ENCODE measurements around the gene SMARCC2. TPM values are rescaled to one million over a fixed set of nuclear protein-coding genes. Genes with fewer than 3 reads are reported as not detected.

SMARCC2 gene
- total RNA-seq, 2 experiments from 2014 or later, result 68.3 to 137 TPM

GRCh38 chr12:56208006-56208405, 18.7 kb upstream of the SMARCC2 start:
- H3K79me2 ChIP-seq (ENCODE audit: insufficient read depth, low read depth, low read length), result no peaks in the 10 kb centered on the region
- H3K4me2 ChIP-seq (ENCODE audit: low read length), result peak overlapping the region; percentile 86
- ChIA-PET CTCF (ENCODE audit: unreplicated experiment) (interaction anchor here (0.6 to 4.4 kb wide), 6 partner anchors 11 to 261 kb away, joined by 3 to 35 read pairs (median 4); partner anchors contain the start of genes RNF41 and SMARCC2), POLR2A (interaction anchor here (0.5 to 6.1 kb wide), 10 partner anchors 8 to 241 kb away, joined by 3 to 85 read pairs (median 4); partner anchors contain the start of genes RNF41 and TIMELESS)
- H3K9me3 ChIP-seq (ENCODE audit: low read length), result no peaks in the 10 kb centered on the region
- no TSS peak for BruUV-seq (replicated peaks)
- no peaks in the 10 kb centered on the region for H3K9me2 ChIP-seq (ENCODE audit: insufficient read depth, low read length)
- H2AFZ ChIP-seq (ENCODE audit: low read length), result no peak overlapping the region
- H3K4me1 ChIP-seq (ENCODE audit: insufficient read depth, low read length, poor library complexity, severe bottlenecking), result peaks cover 42% of the 10 kb centered on the region
- TF ChIP-seq EZH2phosphoT487 (IDR thresholded peaks at IDR 0.05; ENCODE audit: borderline replicate concordance, low read depth, low read length), result no peak
- no peak for TF ChIP-seq CTCF (conservative IDR thresholded peaks at IDR 0.05; ENCODE audit: low read length)
- peak; percentile 97 for DNase-seq (ENCODE audit: low spot score)
- H3K4me3 ChIP-seq (ENCODE audit: low read depth, low read length, poor library complexity, severe bottlenecking), result peak overlapping the region; percentile 41
- intact Hi-C loops (cut with micrococcal nuclease; ENCODE audit: unreplicated experiment), result loop anchor here (1.0 kb wide), 1 partner anchor 16 kb away; the partner anchor contains the start of gene NABP2
- peak overlapping the region; percentile 94 for H3K27ac ChIP-seq (ENCODE audit: low read depth, low read length, poor library complexity, severe bottlenecking)
- H3K36me3 ChIP-seq (ENCODE audit: insufficient read depth, low read length), result peaks cover 81% of the 10 kb centered on the region
- no peaks in the 10 kb centered on the region for H4K20me1 ChIP-seq (ENCODE audit: insufficient read depth, low read length)

- H3K27ac ChIP-seq (ENCODE audit: low read depth, low read length, poor library complexity, severe bottlenecking), result peak overlapping the region; percentile 94
- no peaks in the 10 kb centered on the region for H3K79me2 ChIP-seq (ENCODE audit: insufficient read depth, low read depth, low read length)
- DNase-seq (ENCODE audit: low spot score), result peak; percentile 66
- H2AFZ ChIP-seq (ENCODE audit: low read length), result no peak overlapping the region
- H3K4me1 ChIP-seq (ENCODE audit: insufficient read depth, low read length, poor library complexity, severe bottlenecking), result peaks cover 42% of the 10 kb centered on the region
- no peak overlapping the region for H3K4me3 ChIP-seq (ENCODE audit: low read depth, low read length, poor library complexity, severe bottlenecking)
- intact Hi-C loops (cut with micrococcal nuclease; ENCODE audit: unreplicated experiment), result loop anchor here (2.0 kb wide), 1 partner anchor 14 kb away; the partner anchor contains the start of gene RNF41
- BruUV-seq (replicated peaks), result no TSS peak
- TF ChIP-seq CTCF (conservative IDR thresholded peaks at IDR 0.05; ENCODE audit: low read length) (peak; percentile 78), EZH2phosphoT487 (IDR thresholded peaks at IDR 0.05; ENCODE audit: borderline replicate concordance, low read depth, low read length) (no peak)
- no peaks in the 10 kb centered on the region for H3K9me2 ChIP-seq (ENCODE audit: insufficient read depth, low read length)
- H4K20me1 ChIP-seq (ENCODE audit: insufficient read depth, low read length), result no peaks in the 10 kb centered on the region
- H3K9me3 ChIP-seq (ENCODE audit: low read length), result no peaks in the 10 kb centered on the region
- ChIA-PET POLR2A (interaction anchor here (0.8 to 6.1 kb wide), 4 partner anchors 15 to 153 kb away, joined by 3 to 85 read pairs (median 4); partner anchors contain the start of genes IL23A, RNF41 and STAT2), CTCF (ENCODE audit: unreplicated experiment) (interaction anchor here (0.6 to 4.4 kb wide), 3 partner anchors 10 to 897 kb away, joined by 3 to 35 read pairs (median 3); partner anchors contain the start of gene RNF41)
- peaks cover 67% of the 10 kb centered on the region for H3K36me3 ChIP-seq (ENCODE audit: insufficient read depth, low read length)
- H3K4me2 ChIP-seq (ENCODE audit: low read length), result peak overlapping the region; percentile 86
Observed at GRCh38 chr12:56206452-56207166, 17.3 kb upstream of the SMARCC2 start.
